GM23338 (cell line): ENCODE data around the gene RTL10.

Source experiments
- CTCF ChIP-seq, 2 experiments: fragments of 200-600 bp in 1 of 2; sonication (generic) in 1 of 2; conservative IDR thresholded peaks; 2 replicates each; pipeline versions ENCODE4 v1.5.1 to v1.6.1; 2016 to 2017; ENCODE audit warnings: antibody characterized with exemption in 2 of 2, low read depth in 2 of 2, mild to moderate bottlenecking in 2 of 2, moderate library complexity in 1 of 2
- REST ChIP-seq: IDR thresholded peaks from one replicate; pipeline ENCODE4 v1.6.1; 2018; ENCODE audit warnings: antibody characterized with exemption; ENCODE audit not compliant: unreplicated experiment

- TF ChIP-seq CTCF (conservative IDR thresholded peaks at IDR 0.05; ENCODE audit: low read depth in 2 of 2) (no peak), REST (no peak)
Measured at GRCh38 chr22:19842393-19843106, 12.1 kb downstream of the RTL10 start.
